ENCODE data around the gene C2. TPM values are rescaled to one million over a fixed set of nuclear protein-coding genes. Genes with fewer than 3 reads are reported as not detected.
"Not testable (repeated sequence)": the region's sequence is repeated elsewhere in the genome, so short reads cannot be mapped to it uniquely, and the experiment has no call there.

C2 gene
- total RNA-seq, 2 experiments from 2014 or later = 1.6 to 2.1 TPM

- Mint-ChIP-seq H3K36me3 (ENCODE audit: low read depth) (peaks cover 3% of the 10 kb centered on the region), H3K4me3 (peak overlapping the region; percentile 52), H3K27ac (no peak overlapping the region), H3K9me3 (no peaks in the 10 kb centered on the region), H3K4me1 (ENCODE audit: low read depth) (peaks cover 31% of the 10 kb centered on the region), H3K27me3 (ENCODE audit: low read depth) (no peaks in the 10 kb centered on the region)
- DNase-seq = peak; percentile 53
- intact Hi-C loops (cut with micrococcal nuclease) = no loop called here
- CTCF ChIA-PET = no interaction called here
Observed at GRCh38 chr6:31901415-31901952, 26.0 kb upstream of the C2 start.

DNA sequence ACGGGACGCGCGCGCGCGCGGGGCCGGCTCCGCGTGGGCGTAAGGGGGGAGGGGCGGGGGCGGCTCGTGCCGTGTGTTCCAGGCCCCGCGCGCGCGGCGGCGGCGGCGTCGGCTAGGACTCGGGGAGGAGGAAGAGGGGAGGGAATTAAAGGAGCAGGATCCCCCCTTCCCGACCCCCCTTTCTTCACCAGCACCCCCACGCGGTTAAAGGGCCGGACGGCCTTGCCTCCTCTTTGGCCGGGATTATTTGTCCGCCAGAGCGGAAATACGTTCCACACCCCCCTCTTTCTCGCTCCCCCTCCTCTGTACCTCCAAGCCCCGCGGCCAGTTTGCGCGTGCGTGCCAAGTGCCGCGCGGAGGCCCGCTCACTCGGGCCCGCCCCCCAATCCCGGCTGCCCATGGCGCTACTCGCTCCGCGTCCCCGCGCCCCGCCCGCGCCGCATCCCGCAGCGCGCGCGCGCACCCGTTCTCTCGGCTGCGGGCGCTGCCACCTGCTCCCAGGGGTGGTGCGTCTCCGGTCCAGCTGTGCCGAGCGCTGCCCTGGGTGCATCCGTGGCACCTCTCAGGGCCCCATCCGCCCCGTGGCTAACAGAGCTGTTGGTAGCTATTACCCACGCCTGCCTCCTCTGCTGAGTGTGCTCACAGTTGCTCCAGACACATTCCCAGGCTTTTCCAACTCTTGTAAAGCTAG lies 25.4 kb upstream of the C2 start, which contains the start of gene ZBTB12:
Gene ZBTB12 (minus strand): TSS at position 134 of the 691 bp plus-strand sequence. CDS start 781 bp downstream, outside the sequence.
- peaks cover 2% of the 10 kb centered on the region for H3K36me3 Mint-ChIP-seq (ENCODE audit: low read depth)
- H3K4me1 Mint-ChIP-seq (ENCODE audit: low read depth) = peaks cover 29% of the 10 kb centered on the region
- DNase-seq = peak; percentile 87
- peak within 1 kb of the TSS; percentile 81 for H3K27ac Mint-ChIP-seq
- CTCF ChIA-PET = no interaction called here
- no peaks in the 10 kb centered on the region for H3K9me3 Mint-ChIP-seq
- no peaks in the 10 kb centered on the region for H3K27me3 Mint-ChIP-seq (ENCODE audit: low read depth)
- intact Hi-C loops (cut with micrococcal nuclease) = loop anchor here (1.0 to 2.0 kb wide), 2 partner anchors 39 to 51 kb away; no protein-coding TSS in a partner anchor
- H3K4me3 Mint-ChIP-seq = peak within 1 kb of the TSS; percentile 82

GRCh38 chr6:31903957-31904356 lies 23.6 kb upstream of the C2 start:
- H3K36me3 Mint-ChIP-seq (ENCODE audit: low read depth) = peaks cover 2% of the 10 kb centered on the region

DNA sequence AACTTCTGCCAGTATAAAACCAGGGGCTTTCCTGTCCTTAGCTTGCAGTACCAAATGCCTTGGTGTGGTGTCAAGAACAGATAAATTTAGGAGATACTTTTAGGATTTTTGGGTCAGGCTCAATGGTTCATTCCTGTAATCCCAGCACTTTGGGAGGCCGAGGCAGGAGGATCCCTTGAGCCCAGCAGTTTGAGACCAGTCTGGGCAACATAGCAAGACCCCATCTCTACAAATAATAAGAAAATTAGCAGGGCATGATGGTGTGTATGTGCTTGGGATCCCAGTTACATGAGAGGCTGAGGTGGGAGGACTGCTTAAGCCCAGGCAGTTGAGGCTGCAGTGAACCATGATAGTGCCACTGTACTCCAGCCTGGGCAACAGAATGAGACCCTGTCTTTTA lies 22.5 kb upstream of the C2 start:
- Mint-ChIP-seq H3K27me3 (ENCODE audit: low read depth) (no peaks in the 10 kb centered on the region), H3K4me3 (no peak overlapping the region), H3K27ac (no peak overlapping the region), H3K36me3 (ENCODE audit: low read depth) (no peaks in the 10 kb centered on the region), H3K9me3 (no peaks in the 10 kb centered on the region), H3K4me1 (ENCODE audit: low read depth) (peaks cover 15% of the 10 kb centered on the region)
- DNase-seq = no peak
- intact Hi-C loops (cut with micrococcal nuclease) = no loop called here
- CTCF ChIA-PET = no interaction called here

More at GRCh38 chr6:31903957-31904356, 23.6 kb upstream of the C2 start:
- H3K4me3 Mint-ChIP-seq = no peak overlapping the region
- no peak overlapping the region for H3K27ac Mint-ChIP-seq
- H3K4me1 Mint-ChIP-seq (ENCODE audit: low read depth) = peaks cover 25% of the 10 kb centered on the region
- intact Hi-C loops (cut with micrococcal nuclease) = loop anchor here (2.0 kb wide), 1 partner anchor 49 kb away; no protein-coding TSS in a partner anchor
- no peak for DNase-seq
- H3K27me3 Mint-ChIP-seq (ENCODE audit: low read depth) = no peaks in the 10 kb centered on the region
- CTCF ChIA-PET = no interaction called here
- H3K9me3 Mint-ChIP-seq = no peaks in the 10 kb centered on the region

DNA sequence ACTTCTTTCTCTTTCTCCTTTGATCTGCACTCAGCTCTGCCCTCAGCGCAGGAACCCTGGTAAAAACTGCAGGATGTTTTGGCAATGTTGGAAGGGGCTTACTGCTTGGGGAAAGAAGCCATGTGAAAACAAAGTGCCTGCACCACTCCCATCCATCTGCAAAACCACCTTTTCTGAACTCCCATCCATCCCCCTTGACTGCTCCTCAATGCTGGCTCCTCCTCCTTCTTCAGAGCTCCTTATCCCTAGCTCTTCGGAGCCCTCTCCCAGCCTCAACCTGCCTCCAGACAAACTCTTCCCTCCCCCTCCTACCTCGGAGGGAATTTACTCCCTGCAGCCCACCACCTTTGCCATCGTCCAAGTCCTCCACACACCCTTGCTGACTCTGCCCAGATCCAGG lies 21.4 kb upstream of the C2 start:
- no peaks in the 10 kb centered on the region for H3K36me3 Mint-ChIP-seq (ENCODE audit: low read depth)
- H3K4me1 Mint-ChIP-seq (ENCODE audit: low read depth) = peaks cover 12% of the 10 kb centered on the region
- CTCF ChIA-PET = no interaction called here
- H3K9me3 Mint-ChIP-seq = no peaks in the 10 kb centered on the region
- H3K4me3 Mint-ChIP-seq = no peak overlapping the region
- H3K27ac Mint-ChIP-seq = no peak overlapping the region
- DNase-seq = no peak
- no peaks in the 10 kb centered on the region for H3K27me3 Mint-ChIP-seq (ENCODE audit: low read depth)
- intact Hi-C loops (cut with micrococcal nuclease) = no loop called here

GRCh38 chr6:31906727-31907126 lies 20.8 kb upstream of the C2 start:
- H3K4me3 Mint-ChIP-seq; H3K36me3 Mint-ChIP-seq (ENCODE audit: low read depth); intact Hi-C loops (cut with micrococcal nuclease); H3K27ac Mint-ChIP-seq; DNase-seq; H3K27me3 Mint-ChIP-seq (ENCODE audit: low read depth); H3K9me3 Mint-ChIP-seq: not testable (repeated sequence)
- H3K4me1 Mint-ChIP-seq (ENCODE audit: low read depth) = peaks cover 16% of the 10 kb centered on the region
- CTCF ChIA-PET = interaction anchor here (0.6 kb wide), 1 partner anchor 217 kb away, joined by 5 read pairs; no protein-coding TSS in a partner anchor

DNA sequence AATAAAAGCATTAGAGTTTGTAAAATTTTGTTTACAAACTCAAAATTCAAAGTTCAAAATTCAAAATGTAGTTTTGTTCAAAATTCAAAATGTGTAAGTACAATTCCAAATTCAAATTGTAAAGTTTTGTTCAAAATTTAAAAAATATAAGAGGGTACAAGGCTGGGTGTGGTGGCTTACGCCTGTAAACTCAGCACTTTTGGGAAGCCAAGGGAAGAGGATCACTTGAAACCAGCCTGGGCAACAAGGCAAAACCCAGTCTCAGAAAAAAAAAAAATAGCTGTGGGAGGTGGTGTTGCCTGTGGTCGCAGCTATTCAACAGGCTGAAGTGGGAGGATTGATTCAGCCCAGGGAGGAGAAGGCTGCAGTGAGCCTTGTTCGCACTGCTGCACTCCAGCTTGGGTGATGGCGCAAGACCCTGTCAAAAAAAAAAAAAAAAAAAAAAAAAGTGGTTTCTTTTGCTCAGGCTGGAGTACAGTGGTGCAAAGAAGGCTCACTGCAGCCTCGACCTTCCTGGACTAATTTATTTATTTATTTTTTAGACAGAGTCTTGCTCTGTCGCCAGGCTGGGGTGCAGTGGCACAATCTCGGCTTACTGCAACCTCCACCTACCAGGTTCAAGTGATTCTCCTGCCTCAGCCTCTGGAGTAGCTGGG lies 20.2 kb upstream of the C2 start:
- H3K27ac Mint-ChIP-seq = no peak overlapping the region
- peaks cover 21% of the 10 kb centered on the region for H3K4me1 Mint-ChIP-seq (ENCODE audit: low read depth)
- intact Hi-C loops (cut with micrococcal nuclease) = no loop called here
- H3K36me3 Mint-ChIP-seq (ENCODE audit: low read depth) = no peaks in the 10 kb centered on the region
- DNase-seq = no peak
- no peak overlapping the region for H3K4me3 Mint-ChIP-seq
- peaks cover 3% of the 10 kb centered on the region for H3K27me3 Mint-ChIP-seq (ENCODE audit: low read depth)
- CTCF ChIA-PET = interaction anchor here (0.6 kb wide), 2 partner anchors 9 to 217 kb away, joined by 5 to 8 read pairs; no protein-coding TSS in a partner anchor
- no peaks in the 10 kb centered on the region for H3K9me3 Mint-ChIP-seq

DNA sequence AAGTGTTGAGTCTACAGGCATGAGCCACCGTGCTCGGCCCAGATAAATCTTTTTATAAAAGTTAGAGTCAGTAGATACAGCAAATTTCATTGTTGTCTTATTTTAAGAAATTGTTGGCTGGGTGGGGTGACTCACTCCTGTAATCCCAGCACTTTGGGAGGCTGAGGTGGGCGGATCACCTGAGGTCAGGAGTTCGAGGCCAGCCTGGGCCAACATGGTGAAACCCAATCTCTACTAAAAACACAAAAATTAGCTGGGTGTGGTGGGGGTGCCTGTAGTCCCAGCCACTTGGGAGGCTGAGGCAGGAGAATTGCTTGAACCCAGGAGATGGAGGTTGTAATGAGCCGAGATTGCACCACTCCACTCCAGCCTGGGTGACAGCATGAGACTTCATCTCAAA lies 19.3 kb upstream of the C2 start:
- DNase-seq; H3K9me3 Mint-ChIP-seq; H3K4me3 Mint-ChIP-seq; CTCF ChIA-PET; H3K36me3 Mint-ChIP-seq (ENCODE audit: low read depth); H3K27ac Mint-ChIP-seq; H3K27me3 Mint-ChIP-seq (ENCODE audit: low read depth); intact Hi-C loops (cut with micrococcal nuclease): not testable (repeated sequence)
- peaks cover 15% of the 10 kb centered on the region for H3K4me1 Mint-ChIP-seq (ENCODE audit: low read depth)

GRCh38 chr6:31908791-31909190 lies 18.7 kb upstream of the C2 start:
- Mint-ChIP-seq H3K27ac (no peak overlapping the region), H3K4me3 (no peak overlapping the region), H3K36me3 (ENCODE audit: low read depth) (no peaks in the 10 kb centered on the region), H3K4me1 (ENCODE audit: low read depth) (peaks cover 15% of the 10 kb centered on the region), H3K9me3 (no peaks in the 10 kb centered on the region), H3K27me3 (ENCODE audit: low read depth) (peaks cover 5% of the 10 kb centered on the region)
- CTCF ChIA-PET = no interaction called here
- DNase-seq = no peak
- intact Hi-C loops (cut with micrococcal nuclease) = no loop called here

DNA sequence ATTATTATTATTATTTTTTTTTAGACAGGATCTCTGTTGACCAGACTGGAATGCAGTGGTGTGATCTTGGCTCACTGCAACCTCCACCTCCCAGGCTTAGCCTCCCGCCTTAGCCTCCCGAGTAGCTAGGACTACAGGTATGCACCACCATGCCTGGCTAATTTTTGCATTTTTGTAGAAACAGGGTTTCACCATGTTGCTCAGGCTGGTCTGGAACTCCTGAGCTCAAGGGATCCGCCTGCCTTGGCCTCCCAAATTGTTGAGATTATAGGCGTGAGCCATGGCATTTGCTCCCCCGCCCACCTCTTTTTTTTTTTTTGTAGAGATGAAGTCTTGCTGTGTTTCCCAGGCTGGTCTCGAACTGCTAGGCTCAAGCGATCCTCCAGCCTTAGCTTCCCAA lies 18.2 kb upstream of the C2 start:
- H3K4me1 Mint-ChIP-seq (ENCODE audit: low read depth) = peaks cover 15% of the 10 kb centered on the region
- H3K4me3 Mint-ChIP-seq; DNase-seq; H3K9me3 Mint-ChIP-seq; H3K27me3 Mint-ChIP-seq (ENCODE audit: low read depth); H3K36me3 Mint-ChIP-seq (ENCODE audit: low read depth); H3K27ac Mint-ChIP-seq; intact Hi-C loops (cut with micrococcal nuclease): not testable (repeated sequence)
- CTCF ChIA-PET = interaction anchor here (0.5 to 0.7 kb wide), 3 partner anchors 22 to 231 kb away, joined by 3 to 4 read pairs (median 4); no protein-coding TSS in a partner anchor

- no peaks in the 10 kb centered on the region for H3K36me3 Mint-ChIP-seq (ENCODE audit: low read depth)
- H3K27ac Mint-ChIP-seq = no peak overlapping the region
- intact Hi-C loops (cut with micrococcal nuclease) = no loop called here
- H3K4me1 Mint-ChIP-seq (ENCODE audit: low read depth) = peaks cover 15% of the 10 kb centered on the region
- H3K27me3 Mint-ChIP-seq (ENCODE audit: low read depth) = peaks cover 5% of the 10 kb centered on the region
- H3K9me3 Mint-ChIP-seq = no peaks in the 10 kb centered on the region
- H3K4me3 Mint-ChIP-seq = no peak overlapping the region
- CTCF ChIA-PET = interaction anchor here (1.0 kb wide), 1 partner anchor 40 kb away, joined by 3 read pairs; no protein-coding TSS in a partner anchor
- DNase-seq = no peak
Observed at GRCh38 chr6:31911826-31912585, 15.5 kb upstream of the C2 start.

DNA sequence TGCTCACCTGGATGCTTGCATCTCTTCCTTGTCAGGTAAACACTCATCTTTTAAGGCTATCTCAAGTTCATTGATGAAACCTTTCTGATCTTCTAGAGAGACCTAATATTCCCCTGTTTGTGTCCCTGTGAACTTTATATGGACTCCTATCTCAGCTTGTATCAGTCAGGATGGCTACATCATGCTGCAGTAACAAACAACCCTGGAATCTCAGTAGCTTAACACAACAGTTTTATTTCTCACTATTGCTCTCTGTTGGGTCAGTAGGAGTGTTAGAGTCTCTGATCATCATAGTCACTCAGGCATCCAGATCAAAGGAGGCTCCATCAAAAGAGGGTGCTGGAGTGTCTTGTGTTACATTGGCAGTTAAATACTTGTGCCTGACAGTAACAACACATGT lies 12.2 kb upstream of the C2 start:
- no peak overlapping the region for H3K27ac Mint-ChIP-seq
- CTCF ChIA-PET = no interaction called here
- H3K4me3 Mint-ChIP-seq = no peak overlapping the region

More for the DNA sequence above, 12.2 kb upstream of the C2 start:
- no peaks in the 10 kb centered on the region for H3K36me3 Mint-ChIP-seq (ENCODE audit: low read depth)
- peaks cover 12% of the 10 kb centered on the region for H3K4me1 Mint-ChIP-seq (ENCODE audit: low read depth)
- no peak for DNase-seq
- intact Hi-C loops (cut with micrococcal nuclease) = no loop called here
- H3K9me3 Mint-ChIP-seq = no peaks in the 10 kb centered on the region
- peaks cover 5% of the 10 kb centered on the region for H3K27me3 Mint-ChIP-seq (ENCODE audit: low read depth)

Measured in activated naive CD4-positive, alpha-beta T cell treated with anti-CD3 and anti-CD28 coated beads for 36 hours (primary cell).